ENCODE results near the gene PROSER3. TPM values are rescaled to one million over a fixed set of nuclear protein-coding genes. Genes with fewer than 3 reads are reported as not detected.

The PROSER3 gene
- total RNA-seq, 4 donors from 2014 or later = 8.2 to 34.3 (median 13.2) TPM

DNA sequence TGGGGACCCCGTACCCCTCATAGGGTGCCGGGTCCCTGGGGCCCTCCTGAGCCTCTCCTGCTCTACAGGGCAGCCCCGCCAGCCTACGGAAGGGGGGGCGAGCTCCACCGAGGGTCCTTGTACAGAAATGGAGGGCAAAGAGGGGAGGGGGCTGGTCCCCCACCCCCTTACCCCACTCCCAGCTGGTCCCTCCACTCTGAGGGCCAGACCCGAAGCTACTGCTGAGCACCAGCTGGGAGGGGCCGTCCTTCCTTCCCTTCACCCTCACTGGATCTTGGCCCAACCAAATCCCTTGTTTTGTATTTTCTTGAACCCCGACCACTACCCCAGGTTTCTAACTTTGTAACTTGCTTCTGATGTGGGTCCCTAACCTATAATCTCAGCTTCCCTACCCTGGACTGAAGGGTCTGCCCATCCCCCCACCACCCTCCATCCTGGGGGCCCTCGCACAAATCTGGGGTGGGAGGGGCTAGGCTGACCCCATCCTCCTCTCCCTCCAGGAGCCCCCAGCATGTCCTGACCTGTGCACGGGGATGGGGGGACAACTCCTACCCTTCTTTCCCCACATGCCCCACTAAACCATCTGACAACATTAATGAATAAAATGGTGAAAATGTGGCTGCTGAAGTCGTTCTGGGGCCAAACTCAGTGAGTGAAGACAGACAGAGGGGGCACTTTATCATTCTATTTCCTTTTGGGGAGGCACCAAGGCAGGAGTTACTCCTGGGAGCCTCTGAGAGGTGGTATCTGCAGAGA, 30.4 kb downstream of the PROSER3 start:
- 82 to 84% methylated on average over 9 to 12 of the region's 12 CpGs for WGBS, 2 donors
- TF ChIP-seq POLR2A (IDR thresholded peaks at IDR 0.05) = no peak
- TF ChIP-seq, protein P1, sequence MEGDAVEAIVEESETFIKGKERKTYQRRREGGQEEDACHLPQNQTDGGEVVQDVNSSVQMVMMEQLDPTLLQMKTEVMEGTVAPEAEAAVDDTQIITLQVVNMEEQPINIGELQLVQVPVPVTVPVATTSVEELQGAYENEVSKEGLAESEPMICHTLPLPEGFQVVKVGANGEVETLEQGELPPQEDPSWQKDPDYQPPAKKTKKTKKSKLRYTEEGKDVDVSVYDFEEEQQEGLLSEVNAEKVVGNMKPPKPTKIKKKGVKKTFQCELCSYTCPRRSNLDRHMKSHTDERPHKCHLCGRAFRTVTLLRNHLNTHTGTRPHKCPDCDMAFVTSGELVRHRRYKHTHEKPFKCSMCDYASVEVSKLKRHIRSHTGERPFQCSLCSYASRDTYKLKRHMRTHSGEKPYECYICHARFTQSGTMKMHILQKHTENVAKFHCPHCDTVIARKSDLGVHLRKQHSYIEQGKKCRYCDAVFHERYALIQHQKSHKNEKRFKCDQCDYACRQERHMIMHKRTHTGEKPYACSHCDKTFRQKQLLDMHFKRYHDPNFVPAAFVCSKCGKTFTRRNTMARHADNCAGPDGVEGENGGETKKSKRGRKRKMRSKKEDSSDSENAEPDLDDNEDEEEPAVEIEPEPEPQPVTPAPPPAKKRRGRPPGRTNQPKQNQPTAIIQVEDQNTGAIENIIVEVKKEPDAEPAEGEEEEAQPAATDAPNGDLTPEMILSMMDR (IDR thresholded peaks at IDR 0.05) = no peak
- DNase-seq = no peak
- no peaks in the 10 kb centered on the region for H3K27me3 ChIP-seq
- intact Hi-C loops (cut with DNase I) = no loop called here
- no peak overlapping the region for H3K4me3 ChIP-seq (replicated peaks in 1 of 3)
- no peaks in the 10 kb centered on the region for H3K9me3 ChIP-seq
- no peaks in the 10 kb centered on the region for H3K36me3 ChIP-seq
- H3K27ac ChIP-seq = no peak overlapping the region
- peaks cover 0 to 8% of the 10 kb centered on the region in 2 donors for H3K4me1 ChIP-seq

DNA sequence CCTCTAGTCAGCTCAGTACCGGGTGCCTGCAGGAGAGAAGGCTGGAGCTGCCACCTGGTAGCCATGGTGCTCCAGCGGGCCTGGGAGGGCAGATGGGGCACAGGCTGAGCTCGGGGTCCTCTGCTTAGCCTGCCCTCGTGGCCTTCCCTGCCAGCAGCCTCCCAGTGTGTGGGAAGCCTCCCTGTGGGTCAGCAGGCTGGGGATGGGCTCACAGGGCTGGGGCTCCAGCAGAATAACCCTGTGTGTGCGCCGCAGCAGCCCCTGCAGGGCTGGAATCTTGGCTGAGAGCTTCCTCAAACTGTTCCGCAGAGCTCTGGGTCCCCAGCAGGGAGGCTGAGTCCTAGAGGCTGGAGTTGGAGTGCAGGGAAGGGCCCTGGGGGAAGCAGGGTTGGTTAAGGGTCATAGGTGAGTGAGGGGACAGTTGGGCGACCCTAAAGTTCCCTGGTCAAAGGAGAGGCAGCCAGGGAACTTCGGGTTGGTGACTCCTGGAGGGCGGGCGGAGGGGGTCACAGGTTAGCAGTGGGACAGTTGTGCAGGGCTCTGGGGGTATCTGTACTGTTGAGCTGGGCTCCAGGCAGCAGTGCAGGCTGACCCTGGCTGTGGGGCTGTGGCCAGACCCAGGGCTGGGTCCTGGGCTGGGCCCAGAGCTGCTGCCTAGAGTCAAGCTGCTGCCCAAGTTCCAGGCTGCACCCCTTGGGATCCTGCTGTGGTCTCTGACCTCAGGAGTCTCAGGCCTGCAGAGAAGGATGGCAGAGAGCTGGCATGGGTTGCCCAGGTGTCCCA, 31.4 kb downstream of the PROSER3 start:
- Histone ChIP-seq H3K4me3 (replicated peaks in 1 of 3) (no peak overlapping the region), H3K27ac (no peak overlapping the region), H3K4me1 (peaks cover 0 to 8% of the 10 kb centered on the region in 2 donors), H3K36me3 (no peaks in the 10 kb centered on the region), H3K9me3 (no peaks in the 10 kb centered on the region), H3K27me3 (no peaks in the 10 kb centered on the region)
- intact Hi-C loops (cut with DNase I) = no loop called here
- no peak for TF ChIP-seq POLR2A (IDR thresholded peaks at IDR 0.05)
- TF ChIP-seq, protein P1 (IDR thresholded peaks at IDR 0.05) = no peak
- WGBS, 2 donors = 89% methylated on average over 7 of the region's 11 CpGs
- no peak for DNase-seq

GRCh38 chr19:35789978-35790944, 32.3 kb downstream of the PROSER3 start:
- Histone ChIP-seq H3K4me1 (peaks cover 0 to 8% of the 10 kb centered on the region in 2 donors), H3K4me3 (replicated peaks in 1 of 3) (no peak overlapping the region), H3K27ac (no peak overlapping the region), H3K27me3 (no peaks in the 10 kb centered on the region), H3K9me3 (no peaks in the 10 kb centered on the region), H3K36me3 (no peaks in the 10 kb centered on the region)
- 57 to 91% methylated on average over 5 to 15 of the region's 19 CpGs for WGBS, 2 donors
- no peak for DNase-seq
- TF ChIP-seq POLR2A (IDR thresholded peaks at IDR 0.05) = no peak
- TF ChIP-seq, protein P1 (IDR thresholded peaks at IDR 0.05) = no peak
- intact Hi-C loops (cut with DNase I) = no loop called here

DNA sequence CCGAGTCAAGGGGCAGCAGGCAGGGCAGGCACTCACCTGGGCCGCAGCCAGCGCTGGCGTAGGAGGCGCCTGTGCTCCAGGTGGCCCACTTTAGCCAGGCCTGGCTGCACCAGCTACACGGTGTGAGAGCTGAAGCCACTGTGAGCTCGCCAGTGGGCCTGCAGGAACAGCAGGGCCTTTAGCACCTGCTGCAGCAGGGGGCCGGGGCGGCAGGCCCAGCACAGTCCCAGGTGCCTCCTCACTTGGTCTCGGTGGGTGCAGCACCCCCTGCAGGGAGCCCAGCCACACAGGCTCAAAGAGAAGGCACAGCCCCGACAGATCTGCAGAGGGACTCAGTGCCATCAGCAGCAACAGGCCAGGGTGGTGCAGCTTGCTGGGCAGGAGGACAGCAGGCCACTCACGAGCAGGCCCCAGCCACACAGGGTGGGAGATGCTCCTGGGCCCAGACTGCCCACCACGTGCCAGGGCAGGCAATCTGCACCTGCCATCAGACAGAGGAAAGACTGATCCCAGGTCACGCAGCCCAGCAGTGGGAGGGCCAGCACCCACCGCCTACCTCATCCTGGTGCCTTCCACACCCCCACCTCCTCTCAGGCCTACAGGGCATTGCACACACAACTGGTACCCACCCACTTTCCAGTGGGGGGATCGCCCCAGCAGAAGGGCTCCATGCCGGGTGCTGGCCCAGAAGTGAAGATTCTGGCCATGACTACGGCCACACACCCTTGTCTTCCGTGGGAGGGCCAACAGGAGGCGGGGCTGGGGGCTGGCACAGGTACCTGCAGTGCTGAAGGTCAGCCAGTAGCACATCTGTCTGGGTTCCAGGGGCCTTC, 33.2 kb downstream of the PROSER3 start:
- H3K9me3 ChIP-seq = no peaks in the 10 kb centered on the region
- peaks cover 0 to 8% of the 10 kb centered on the region in 2 donors for H3K4me1 ChIP-seq
- intact Hi-C loops (cut with DNase I) = no loop called here
- peak; percentile 83 to 86 for DNase-seq
- no peak overlapping the region for H3K4me3 ChIP-seq (replicated peaks in 1 of 3)
- H3K27ac ChIP-seq = no peak overlapping the region
- WGBS, 2 donors = 33 to 45% methylated on average over 12 to 14 of the region's 20 CpGs
- TF ChIP-seq, protein P1 (IDR thresholded peaks at IDR 0.05) = peak in 1 of 6 experiments; percentile 5
- TF ChIP-seq POLR2A (IDR thresholded peaks at IDR 0.05) = no peak
- no peaks in the 10 kb centered on the region for H3K27me3 ChIP-seq
- H3K36me3 ChIP-seq = no peaks in the 10 kb centered on the region
